GM23338 (cell line): ENCODE measurements around the gene HIVEP2. TPM values are rescaled to one million over a fixed set of nuclear protein-coding genes. Genes with fewer than 3 reads are reported as not detected.

Experiments
- ATAC-seq: fragments of 200-7000 bp; cut with Tn5 transposase; 3 replicates; pipeline ENCODE4 v1.9.1; 2020
- DNase-seq: peaks from one replicate; pipeline ENCODE4 v3.0.0-alpha.2; 2015; ENCODE audit warnings: low spot score
- H2AFZ ChIP-seq: fragments of 200-600 bp; sonication (generic); 2 replicates; pipeline ENCODE4 v1.8.0; 2016; ENCODE audit warnings: antibody characterized with exemption, mild to moderate bottlenecking, moderate library complexity
- H3F3A ChIP-seq: fragments of 200-600 bp; sonication (generic); replicated peaks from 2 replicates; pipeline ENCODE4 v1.8.0; 2017; ENCODE audit warnings: antibody characterized with exemption, mixed run types, low read depth
- H3K27ac ChIP-seq: fragments of 200-600 bp; sonication (generic); 2 replicates; pipeline ENCODE4 v1.6.1; 2016; ENCODE audit warnings: low read depth
- H3K27me3 ChIP-seq: fragments of 200-600 bp; sonication (generic); 2 replicates; pipeline ENCODE4 v1.8.0; 2016; ENCODE audit warnings: mild to moderate bottlenecking, mixed run types, moderate library complexity; ENCODE audit not compliant: insufficient read depth
- H3K36me3 ChIP-seq: fragments of 200-600 bp; sonication (generic); 2 replicates; pipeline ENCODE4 v1.8.0; 2016; ENCODE audit warnings: mild to moderate bottlenecking; ENCODE audit not compliant: insufficient read depth
- H3K4me1 ChIP-seq: fragments of 200-600 bp; sonication (generic); 2 replicates; pipeline ENCODE4 v1.8.0; 2016; ENCODE audit warnings: mild to moderate bottlenecking, moderate library complexity; ENCODE audit not compliant: insufficient read depth
- H3K4me2 ChIP-seq: fragments of 200-600 bp; sonication (generic); 2 replicates; pipeline ENCODE4 v1.7.1; 2017; ENCODE audit warnings: mixed run types
- H3K4me3 ChIP-seq: fragments of 200-600 bp; sonication (generic); 2 replicates; pipeline ENCODE4 v1.6.1; 2016; ENCODE audit warnings: mixed run types
- H3K79me2 ChIP-seq: fragments of 200-600 bp; sonication (generic); replicated peaks from 2 replicates; pipeline ENCODE4 v1.8.0; 2017; ENCODE audit warnings: mild to moderate bottlenecking; ENCODE audit not compliant: insufficient read depth
- H3K9me2 ChIP-seq: fragments of 200-600 bp; sonication (generic); 2 replicates; pipeline ENCODE4 v1.8.0; 2017; ENCODE audit not compliant: insufficient read depth
- H4K20me1 ChIP-seq: fragments of 200-600 bp; sonication (generic); replicated peaks from 2 replicates; pipeline ENCODE4 v1.8.0; 2017; ENCODE audit warnings: mild to moderate bottlenecking; ENCODE audit not compliant: insufficient read depth
- H3K27ac Mint-ChIP-seq: 2 replicates; pipeline ENCODE4 v1.8.0; 2020; ENCODE audit warnings: inconsistent platforms, mild to moderate bottlenecking, moderate library complexity, mixed read lengths
- H3K27me3 Mint-ChIP-seq: 3 replicates; pipeline ENCODE4 v1.8.0; 2022; ENCODE audit warnings: low read depth, mild to moderate bottlenecking, moderate library complexity, mixed read lengths, inconsistent platforms; ENCODE audit not compliant: insufficient read depth, poor library complexity
- H3K36me3 Mint-ChIP-seq: 3 replicates; pipeline ENCODE4 v1.8.0; 2021; ENCODE audit warnings: low read depth, mild to moderate bottlenecking, inconsistent platforms, moderate library complexity, mixed read lengths
- H3K4me1 Mint-ChIP-seq: 3 replicates; pipeline ENCODE4 v1.8.0; 2020; ENCODE audit warnings: mild to moderate bottlenecking, inconsistent platforms, mixed read lengths
- H3K4me3 Mint-ChIP-seq: 3 replicates; pipeline ENCODE4 v1.8.0; 2021; ENCODE audit warnings: moderate library complexity, mild to moderate bottlenecking, inconsistent platforms, mixed read lengths
- H3K9me3 Mint-ChIP-seq: 3 replicates; pipeline ENCODE4 v1.8.0; 2020; ENCODE audit warnings: moderate library complexity, mild to moderate bottlenecking, inconsistent platforms, mixed read lengths
- CREB1 ChIP-seq: fragments of 250-450 bp; sonication (Bioruptor Pico); IDR thresholded peaks from 2 replicates; pipeline ENCODE4 v1.5.0; 2020; ENCODE audit warnings: low read depth, mild to moderate bottlenecking, moderate library complexity
- CTCF ChIP-seq, 2 experiments: fragments of 200-600 bp in 1 of 2; sonication (generic) in 1 of 2; conservative IDR thresholded peaks; 2 replicates each; pipeline versions ENCODE4 v1.5.1 to v1.6.1; 2016 to 2017; ENCODE audit warnings: antibody characterized with exemption in 2 of 2, low read depth in 2 of 2, mild to moderate bottlenecking in 2 of 2, moderate library complexity in 1 of 2
- ETS1 ChIP-seq: IDR thresholded peaks from 2 replicates; pipeline ENCODE4 v1.6.1; 2016; ENCODE audit warnings: antibody characterized with exemption
- EZH2 ChIP-seq: fragments of 200-600 bp; sonication (generic); IDR thresholded peaks from one replicate; pipeline ENCODE4 v1.8.0; 2017; ENCODE audit warnings: antibody characterized with exemption, mild to moderate bottlenecking, low read depth; ENCODE audit not compliant: unreplicated experiment
- EZH2phosphoT487 ChIP-seq: fragments of 200-600 bp; sonication (generic); IDR thresholded peaks from one replicate; pipeline ENCODE4 v1.8.1; 2018; ENCODE audit warnings: antibody characterized with exemption; ENCODE audit not compliant: unreplicated experiment
- JUNB ChIP-seq: IDR thresholded peaks from one replicate; pipeline ENCODE4 v1.6.1; 2016; ENCODE audit warnings: antibody characterized with exemption; ENCODE audit not compliant: unreplicated experiment
- NANOG ChIP-seq: IDR thresholded peaks from 2 replicates; pipeline ENCODE4 v1.6.1; 2016; ENCODE audit warnings: antibody characterized with exemption, borderline replicate concordance
- POLR2AphosphoS5 ChIP-seq: IDR thresholded peaks from 2 replicates; pipeline ENCODE4 v1.6.1; 2016; ENCODE audit warnings: antibody characterized with exemption, low read depth
- REST ChIP-seq: IDR thresholded peaks from one replicate; pipeline ENCODE4 v1.6.1; 2018; ENCODE audit warnings: antibody characterized with exemption; ENCODE audit not compliant: unreplicated experiment
- ZNF114 ChIP-seq: fragments of 250-450 bp; sonication (Bioruptor Pico); IDR thresholded peaks from 2 replicates; pipeline ENCODE4 v1.5.0; 2020; ENCODE audit warnings: mild to moderate bottlenecking, moderate library complexity
- ZNF331 ChIP-seq: fragments of 250-450 bp; sonication (Bioruptor Pico); IDR thresholded peaks from 2 replicates; pipeline ENCODE4 v1.5.0; 2020; ENCODE audit warnings: low read depth, mild to moderate bottlenecking, moderate library complexity
- ZNF462 ChIP-seq: fragments of 250-450 bp; sonication (Bioruptor Pico); IDR thresholded peaks from 2 replicates; pipeline ENCODE4 v1.5.0; 2020; ENCODE audit warnings: mild to moderate bottlenecking, moderate library complexity
- polyA plus RNA-seq: library from polyadenylated mRNA; unstranded; fragments of >200 nt; fragmentation: Nextera tagmentation; extraction: Ambion mirVana; gene quantifications from 2 replicates; pipeline ENCODE4 v1.2.1, GENCODE V29; 2016
- total RNA-seq: library from RNA; depleted of rRNA; stranded (reverse); fragments of >200 nt; shearing (Covaris generic); gene quantifications from 2 replicates; pipeline ENCODE4 v1.2.3, GENCODE V29; 2014

HIVEP2 gene
- total and polyA plus RNA-seq, 2 experiments from 2014 or later, result 1.5 to 7.4 TPM

GRCh38 chr6:142960098-142960497 lies 15.1 kb upstream of the HIVEP2 start:
- Mint-ChIP-seq H3K27me3 (no peaks in the 10 kb centered on the region), H3K27ac (no peak overlapping the region), H3K9me3 (peaks cover 3% of the 10 kb centered on the region; the same call in 1 of the 3 replicates), H3K4me3 (no peak overlapping the region), H3K36me3 (0 out of 3 replicates have a peak, but pooled peaks cover 4% of the 10 kb centered on the region), H3K4me1 (no peaks in the 10 kb centered on the region)
- no peaks in the 10 kb centered on the region for H3K79me2 ChIP-seq
- no peaks in the 10 kb centered on the region for H3F3A ChIP-seq
- no peak for TF ChIP-seq ZNF331 (CRISPR knock-in tag)
- TF ChIP-seq EZH2, result no peak
- no peak for TF ChIP-seq ETS1
- TF ChIP-seq ZNF114 (CRISPR knock-in tag), result no peak
- no peak for TF ChIP-seq NANOG
- TF ChIP-seq CTCF (conservative IDR thresholded peaks at IDR 0.05; ENCODE audit: low read depth in 2 of 2), result no peak
- TF ChIP-seq REST, result no peak
- TF ChIP-seq POLR2AphosphoS5, result no peak
- no peak for TF ChIP-seq JUNB
- TF ChIP-seq ZNF462 (CRISPR knock-in tag), result no peak
- no peak for TF ChIP-seq EZH2phosphoT487
- TF ChIP-seq CREB1 (CRISPR knock-in tag), result no peak
- H3K9me2 ChIP-seq, result no peaks in the 10 kb centered on the region
- H3K27me3 ChIP-seq, result no peaks in the 10 kb centered on the region
- H3K36me3 ChIP-seq, result no peaks in the 10 kb centered on the region
- no peaks in the 10 kb centered on the region for H4K20me1 ChIP-seq
- H3K4me1 ChIP-seq, result no peaks in the 10 kb centered on the region
- no peak for DNase-seq
- H3K4me3 ChIP-seq, result no peak overlapping the region
- no peak for ATAC-seq
- no peak overlapping the region for H3K4me2 ChIP-seq
- no peak overlapping the region for H3K27ac ChIP-seq
- no peak overlapping the region for H2AFZ ChIP-seq
